ENCODE measurements around the gene ADGRD1.

DNA sequence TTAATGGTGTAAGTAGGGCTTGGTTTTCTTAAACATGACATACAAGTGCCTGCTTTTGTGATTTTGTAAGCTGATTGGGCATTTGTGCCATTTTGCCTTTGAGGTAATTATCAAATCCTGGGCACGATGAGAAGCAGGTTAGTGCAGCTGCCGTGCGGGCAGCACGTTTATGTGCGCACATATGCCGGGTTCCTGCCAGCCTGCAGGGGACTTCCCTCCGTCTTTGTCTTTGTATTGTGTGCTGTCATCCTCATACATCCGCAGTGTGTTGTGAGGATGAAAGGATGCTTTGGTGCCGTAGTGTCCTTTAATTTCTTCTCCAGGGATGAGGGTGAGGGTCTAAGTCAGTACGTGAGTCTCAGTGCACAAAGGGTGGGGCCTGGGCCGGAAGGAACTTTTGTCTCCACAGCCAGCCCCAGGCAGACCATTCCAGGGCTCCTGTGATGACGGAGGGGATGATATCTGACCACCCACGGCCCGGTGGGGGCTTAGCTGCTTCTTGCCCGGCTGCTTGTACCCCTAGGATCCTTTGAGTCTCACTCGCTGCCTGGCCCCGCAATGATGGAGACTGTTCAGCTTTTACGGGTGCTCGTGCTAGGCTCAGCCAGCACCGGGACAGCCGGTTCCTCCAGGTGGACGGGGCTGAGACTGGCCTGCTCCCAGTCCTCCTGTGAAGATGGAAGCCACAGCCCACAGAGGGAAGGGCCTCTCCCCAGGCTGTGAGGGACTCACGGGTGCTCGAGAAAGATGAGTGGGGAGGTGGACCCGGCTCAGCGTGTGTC, 54.6 kb downstream of the ADGRD1 start:
- TF ChIP-seq, protein P1, sequence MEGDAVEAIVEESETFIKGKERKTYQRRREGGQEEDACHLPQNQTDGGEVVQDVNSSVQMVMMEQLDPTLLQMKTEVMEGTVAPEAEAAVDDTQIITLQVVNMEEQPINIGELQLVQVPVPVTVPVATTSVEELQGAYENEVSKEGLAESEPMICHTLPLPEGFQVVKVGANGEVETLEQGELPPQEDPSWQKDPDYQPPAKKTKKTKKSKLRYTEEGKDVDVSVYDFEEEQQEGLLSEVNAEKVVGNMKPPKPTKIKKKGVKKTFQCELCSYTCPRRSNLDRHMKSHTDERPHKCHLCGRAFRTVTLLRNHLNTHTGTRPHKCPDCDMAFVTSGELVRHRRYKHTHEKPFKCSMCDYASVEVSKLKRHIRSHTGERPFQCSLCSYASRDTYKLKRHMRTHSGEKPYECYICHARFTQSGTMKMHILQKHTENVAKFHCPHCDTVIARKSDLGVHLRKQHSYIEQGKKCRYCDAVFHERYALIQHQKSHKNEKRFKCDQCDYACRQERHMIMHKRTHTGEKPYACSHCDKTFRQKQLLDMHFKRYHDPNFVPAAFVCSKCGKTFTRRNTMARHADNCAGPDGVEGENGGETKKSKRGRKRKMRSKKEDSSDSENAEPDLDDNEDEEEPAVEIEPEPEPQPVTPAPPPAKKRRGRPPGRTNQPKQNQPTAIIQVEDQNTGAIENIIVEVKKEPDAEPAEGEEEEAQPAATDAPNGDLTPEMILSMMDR (IDR thresholded peaks at IDR 0.05) = no peak
- TF ChIP-seq, protein P2, sequence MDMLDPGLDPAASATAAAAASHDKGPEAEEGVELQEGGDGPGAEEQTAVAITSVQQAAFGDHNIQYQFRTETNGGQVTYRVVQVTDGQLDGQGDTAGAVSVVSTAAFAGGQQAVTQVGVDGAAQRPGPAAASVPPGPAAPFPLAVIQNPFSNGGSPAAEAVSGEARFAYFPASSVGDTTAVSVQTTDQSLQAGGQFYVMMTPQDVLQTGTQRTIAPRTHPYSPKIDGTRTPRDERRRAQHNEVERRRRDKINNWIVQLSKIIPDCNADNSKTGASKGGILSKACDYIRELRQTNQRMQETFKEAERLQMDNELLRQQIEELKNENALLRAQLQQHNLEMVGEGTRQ (IDR thresholded peaks at IDR 0.05; ENCODE audit: borderline replicate concordance, low read depth, low read length) = no peak
- TF ChIP-seq ELF1 (IDR thresholded peaks at IDR 0.05) = no peak
- TF ChIP-seq EZH2phosphoT487 (IDR thresholded peaks at IDR 0.05; ENCODE audit: borderline replicate concordance, low read depth) = no peak
- no peak for TF ChIP-seq POLR2AphosphoS5 (IDR thresholded peaks at IDR 0.05; ENCODE audit: low read depth, low read length)
- TF ChIP-seq NRF1 (IDR thresholded peaks at IDR 0.05; ENCODE audit: low read depth, low read length) = no peak
- no peak for TF ChIP-seq GATA2 (CRISPR knock-in tag; IDR thresholded peaks at IDR 0.05)
- no peak for TF ChIP-seq RAD21 (IDR thresholded peaks at IDR 0.05; ENCODE audit: low read length)
- TF ChIP-seq EP300 (IDR thresholded peaks at IDR 0.05; ENCODE audit: borderline replicate concordance in 1 of 2, low read depth in 1 of 2, low read length in 1 of 2) = no peak

Data from SK-N-SH (cell line).